ENCODE measurements around the gene PALLD. TPM values are rescaled to one million over a fixed set of nuclear protein-coding genes. Genes with fewer than 3 reads are reported as not detected.
"Not testable (repeated sequence)": the region's sequence is repeated elsewhere in the genome, so short reads cannot be mapped to it uniquely, and the experiment has no call there.

PALLD gene
- total RNA-seq, 1 donor from 2014 or later, result 12.1 TPM

DNA sequence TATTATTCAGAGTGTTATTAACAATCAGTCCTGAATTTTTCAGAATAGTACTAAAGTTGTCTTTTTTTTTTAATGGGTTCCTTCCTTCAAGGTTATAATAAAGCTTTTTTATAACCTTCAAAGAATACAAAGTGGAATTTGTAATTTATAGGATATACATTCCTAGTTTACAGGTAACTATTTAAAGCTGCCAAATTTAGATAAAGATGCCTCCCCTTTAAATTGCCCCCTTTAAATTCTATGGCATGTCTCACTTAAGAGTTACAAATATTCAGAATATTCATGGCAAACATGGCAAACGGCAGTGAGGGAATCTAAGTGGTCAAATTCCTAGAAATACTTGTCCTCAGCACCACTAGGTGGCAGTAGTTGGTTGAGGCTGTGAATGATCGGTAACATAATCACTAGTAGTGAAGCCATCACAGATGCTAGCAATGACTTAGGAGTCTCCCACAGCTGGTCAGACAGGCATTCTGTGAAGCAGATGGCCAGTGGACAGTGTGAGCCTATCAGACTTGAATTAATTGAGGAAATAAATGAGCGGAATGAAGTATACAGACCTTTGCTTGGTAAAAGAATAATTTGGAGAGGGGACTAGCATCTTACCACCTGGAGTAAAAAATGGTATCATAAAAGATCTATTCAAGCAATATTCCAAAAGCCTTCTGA, 426.8 kb downstream of the PALLD start:
- intact Hi-C loops (cut with micrococcal nuclease), result loop anchor here (1.0 to 10.0 kb wide), 8 partner anchors 82 to 1124 kb away; partner anchors contain the start of genes CBR4, NEK1 and SH3RF1

DNA sequence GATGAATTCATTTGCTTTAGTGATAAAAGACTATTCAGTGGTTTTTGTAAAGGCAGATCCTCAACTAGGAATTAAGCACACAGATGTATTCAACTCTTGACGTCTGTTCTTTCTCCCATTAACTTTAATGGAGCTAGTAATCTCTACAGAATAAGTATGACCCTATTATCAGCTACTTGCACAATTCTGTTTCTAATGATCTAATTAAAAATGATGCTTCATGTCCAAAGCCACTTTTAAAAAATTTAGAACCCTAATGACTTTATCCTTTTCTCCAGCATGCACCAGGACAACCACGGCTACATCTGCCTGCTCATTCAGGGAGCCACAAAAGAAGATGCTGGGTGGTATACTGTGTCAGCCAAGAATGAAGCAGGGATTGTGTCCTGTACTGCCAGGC, 427.8 kb downstream of the PALLD start:
- intact Hi-C loops (cut with micrococcal nuclease), result loop anchor here (5.0 to 10.0 kb wide), 3 partner anchors 350 to 1123 kb away; partner anchors contain the start of genes NEK1 and SH3RF1

DNA sequence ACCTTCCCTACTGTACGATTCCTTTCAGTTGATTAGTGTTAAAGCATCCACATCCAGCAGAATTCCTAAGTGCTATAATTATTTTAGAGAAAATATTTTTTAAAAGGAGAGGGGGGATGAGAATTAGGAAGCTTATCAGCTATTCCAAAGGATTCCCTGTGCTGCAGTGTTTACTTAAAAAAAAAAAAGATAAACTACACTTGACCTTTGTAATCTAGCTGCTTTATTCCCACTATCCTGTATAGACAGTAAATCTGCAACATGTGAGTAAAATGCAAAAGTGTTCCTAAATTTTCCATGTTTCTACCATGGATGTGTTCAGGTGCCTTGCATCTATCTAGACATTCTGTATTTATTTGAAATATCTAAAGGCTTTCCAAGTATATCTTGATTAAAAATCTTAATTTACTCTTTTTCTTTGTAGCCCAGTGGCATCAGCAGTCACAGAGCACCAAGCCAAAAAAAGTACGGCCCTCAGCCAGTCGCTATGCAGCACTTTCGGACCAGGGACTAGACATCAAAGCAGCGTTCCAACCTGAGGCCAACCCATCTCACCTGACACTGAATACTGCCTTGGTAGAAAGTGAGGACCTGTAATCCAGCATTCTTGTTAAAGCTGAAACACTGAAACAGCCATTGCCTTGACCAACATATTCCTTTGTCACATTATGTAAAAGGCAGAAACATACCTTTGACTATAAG, 429.1 kb downstream of the PALLD start:
- intact Hi-C loops (cut with micrococcal nuclease), result loop anchor here (10.0 kb wide), 1 partner anchor 349 kb away; the partner anchor contains the start of gene SH3RF1

- intact Hi-C loops (cut with micrococcal nuclease), result loop anchor here (10.0 kb wide), 1 partner anchor 346 kb away; the partner anchor contains the start of gene SH3RF1
Measured at GRCh38 chr4:168928346-168928745, 431.5 kb downstream of the PALLD start.

GRCh38 chr4:168928875-168929274, 432.0 kb downstream of the PALLD start:
- intact Hi-C loops (cut with micrococcal nuclease), result loop anchor here (10.0 kb wide), 1 partner anchor 346 kb away; the partner anchor contains the start of gene SH3RF1

GRCh38 chr4:168930413-168931196, 433.8 kb downstream of the PALLD start:
- intact Hi-C loops (cut with micrococcal nuclease), result no loop called here

GRCh38 chr4:168931215-168931650, 434.4 kb downstream of the PALLD start:
- intact Hi-C loops (cut with micrococcal nuclease), result no loop called here

DNA sequence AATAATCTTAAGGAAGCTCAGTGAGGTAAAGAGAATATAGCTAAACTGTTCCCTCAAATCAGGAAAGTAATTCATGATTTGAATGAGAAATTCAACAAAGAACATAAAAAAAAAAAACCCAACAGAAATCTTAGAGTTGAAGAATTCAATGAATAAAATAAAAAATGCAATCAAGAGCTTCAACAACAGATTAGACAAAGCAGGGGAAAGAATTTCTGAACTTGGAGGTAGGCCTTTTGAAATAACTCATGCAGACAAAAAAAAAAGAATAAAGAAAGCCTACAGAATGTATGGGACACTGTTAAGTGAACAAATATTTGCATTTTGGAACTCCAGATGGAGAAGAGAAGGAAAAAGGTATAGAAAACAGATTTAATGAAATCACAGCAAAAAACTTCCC, 435.3 kb downstream of the PALLD start:
- intact Hi-C loops (cut with micrococcal nuclease), result no loop called here

- intact Hi-C loops (cut with micrococcal nuclease), result no loop called here
Measured at GRCh38 chr4:168933423-168933822, 436.6 kb downstream of the PALLD start.

DNA sequence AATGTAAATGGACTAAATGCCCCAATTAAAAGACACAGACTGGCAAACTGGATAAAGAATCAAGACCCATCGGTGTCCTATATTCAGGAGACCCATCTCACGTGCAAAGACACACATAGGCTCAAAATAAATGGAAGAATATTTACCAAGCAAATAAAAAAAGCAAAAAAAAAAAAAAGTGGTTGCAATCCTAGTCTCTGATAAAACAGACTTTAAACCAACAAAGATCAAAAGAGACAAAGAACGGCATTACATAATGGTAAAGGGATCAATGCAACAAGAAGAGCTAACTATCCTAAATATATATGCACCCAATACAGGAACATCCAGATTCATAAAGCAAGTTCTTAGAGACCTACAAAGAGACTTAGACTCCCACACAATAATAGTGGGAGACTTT, 440.6 kb downstream of the PALLD start:
- intact Hi-C loops (cut with micrococcal nuclease), result not testable (repeated sequence)

GRCh38 chr4:168942985-168943384, 446.1 kb downstream of the PALLD start:
- intact Hi-C loops (cut with micrococcal nuclease), result no loop called here

GRCh38 chr4:168945291-168945690, 448.4 kb downstream of the PALLD start:
- intact Hi-C loops (cut with micrococcal nuclease), result no loop called here

- intact Hi-C loops (cut with micrococcal nuclease), result not testable (repeated sequence)
Measured at GRCh38 chr4:168952821-168953246, 456.0 kb downstream of the PALLD start.

GRCh38 chr4:168955674-168956073, 458.8 kb downstream of the PALLD start:
- intact Hi-C loops (cut with micrococcal nuclease), result no loop called here

DNA sequence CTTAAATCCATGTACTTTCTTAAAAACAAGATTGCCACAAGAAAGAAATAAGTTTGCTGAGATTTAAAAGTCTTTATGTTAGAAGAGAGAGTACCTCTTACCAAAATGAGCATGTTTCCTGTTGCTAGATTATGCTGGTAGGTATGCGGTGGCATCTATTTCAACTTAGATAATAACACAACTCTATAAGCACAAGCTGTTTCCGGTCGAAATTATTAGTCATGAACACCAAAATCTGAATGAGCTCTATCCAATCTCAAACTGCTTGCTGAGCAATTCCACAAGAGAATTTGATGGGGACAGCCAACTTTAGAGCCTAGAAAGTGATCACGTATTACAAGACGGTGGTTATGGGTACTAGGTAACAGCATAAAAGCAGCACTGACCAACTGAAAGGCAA, 463.9 kb downstream of the PALLD start:
- intact Hi-C loops (cut with micrococcal nuclease), result no loop called here

- intact Hi-C loops (cut with micrococcal nuclease), result no loop called here
Measured at GRCh38 chr4:168972596-168972995, 475.7 kb downstream of the PALLD start.

Other genes starting within 250 kb of the PALLD start
- 97.5 TPM in 2 replicates for gene DDX60, start 178.3 kb upstream of the PALLD start, total RNA-seq
- gene DDX60L, start 16.6 kb upstream of the PALLD start, total RNA-seq, result 52.6 and 56.0 TPM in 2 replicates

Measured in T-helper 1 cell treated with Interleukin-12 subunit alpha and Interleukin-12 subunit beta and Interleukin-4 antibody, amounts not matched to agents 30 ng/mL and 1 ng/mL, for 36 hours (primary cell).